IPS-18c (cell line): ENCODE data around the gene ELSPBP1.
"Not testable (repeated sequence)": the region's sequence is repeated elsewhere in the genome, so short reads cannot be mapped to it uniquely, and the experiment has no call there.

ENCODE experiments used
- H3K4me3 ChIP-seq: 2 replicates; pipeline ENCODE4 v1.7.0; 2013; ENCODE audit warnings: low read depth, mild to moderate bottlenecking, low read length, moderate library complexity; ENCODE audit not compliant: insufficient read depth
- H3K9me3 ChIP-seq: one replicate; pipeline ENCODE4 v1.6.1; 2013; ENCODE audit warnings: mild to moderate bottlenecking, low read length, moderate library complexity; ENCODE audit not compliant: control insufficient read depth, insufficient read depth

Gene ELSPBP1

DNA sequence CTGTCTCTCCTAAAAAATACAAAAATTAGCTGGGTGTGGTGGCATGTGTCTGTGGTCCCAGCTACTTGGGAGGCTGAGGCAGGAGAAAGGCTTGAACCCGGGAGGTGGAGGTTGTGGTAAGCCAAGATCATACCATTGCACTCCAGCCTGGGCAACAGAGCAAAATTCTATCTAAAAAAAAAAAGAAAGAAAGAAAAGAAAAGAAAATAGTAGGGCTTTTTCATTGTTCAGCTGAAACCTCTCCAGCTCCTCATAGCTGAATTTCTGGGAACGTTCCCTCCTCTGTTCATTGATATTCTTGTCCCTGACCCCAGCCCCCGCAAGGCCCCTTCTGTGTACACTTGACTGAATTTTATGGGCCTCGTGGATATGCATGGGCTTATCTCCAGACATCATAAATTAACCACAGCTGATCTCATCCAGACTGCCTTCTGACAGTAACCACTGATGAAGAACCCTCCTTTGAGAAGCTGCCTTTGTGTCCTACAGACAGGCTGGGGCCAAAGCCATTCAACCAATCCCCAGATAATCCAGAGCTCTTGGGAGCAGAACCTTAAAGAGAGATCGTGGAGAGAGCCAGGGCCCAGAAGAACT is at the start of gene ELSPBP1:
Gene ELSPBP1 (plus strand): TSS at position 424 of the 594 bp plus-strand sequence. CDS start 14,036 bp downstream, outside the sequence.
- peaks cover 4% of the 10 kb centered on the region for H3K9me3 ChIP-seq
- H3K4me3 ChIP-seq: no peak within 1 kb of the TSS

DNA sequence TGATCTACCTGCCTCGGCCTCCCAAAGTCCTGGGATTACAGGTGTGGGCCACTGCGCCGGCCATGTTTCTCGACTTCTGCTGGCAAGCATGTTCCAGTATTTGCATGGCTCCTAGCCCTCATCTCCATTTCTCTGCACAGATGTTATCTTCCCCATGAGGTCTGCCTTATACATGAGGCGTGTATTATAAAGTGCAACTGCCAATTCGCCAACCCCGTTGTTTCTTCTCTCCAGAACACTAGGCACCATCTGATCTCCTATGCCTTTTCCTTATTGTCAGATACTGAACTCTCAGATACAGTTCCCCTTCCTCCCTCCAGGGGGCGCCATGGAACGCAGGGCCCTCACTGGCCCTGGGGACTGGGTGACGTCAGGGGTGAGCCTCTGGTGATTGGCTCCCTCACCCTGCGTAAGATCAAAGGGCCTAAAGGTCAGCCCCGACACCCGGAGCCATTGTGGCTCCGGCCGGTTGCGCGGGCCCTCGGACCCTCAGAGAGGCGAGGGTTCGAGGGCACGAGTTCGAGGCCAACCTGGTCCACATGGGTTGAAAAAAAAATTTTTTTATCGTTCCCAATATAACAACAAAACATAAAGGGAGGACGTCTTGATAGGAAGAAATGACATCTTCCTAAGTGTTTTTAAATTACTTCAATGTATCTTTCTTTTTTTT is 44.4 kb upstream of the ELSPBP1 start:
- H3K9me3 ChIP-seq, H3K4me3 ChIP-seq: not testable (repeated sequence)

DNA sequence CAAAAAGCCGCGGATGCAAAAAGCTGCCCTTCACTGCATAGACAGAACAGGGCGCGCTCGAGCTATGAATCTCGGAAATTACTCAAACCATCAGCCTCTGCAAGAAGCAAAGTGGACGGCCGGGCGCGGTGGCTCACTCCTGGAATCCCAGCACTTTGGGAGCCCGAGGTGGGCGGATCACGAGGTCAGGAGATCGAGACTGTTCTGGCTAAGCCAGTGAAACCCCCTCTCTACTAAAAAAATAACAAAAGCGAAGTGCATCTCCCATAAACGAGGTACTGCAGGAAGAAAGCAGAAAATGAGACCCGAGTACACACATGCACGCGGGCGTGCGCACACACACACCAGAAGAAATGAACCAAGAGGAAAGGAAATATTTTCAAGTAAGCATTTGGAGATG is 42.3 kb upstream of the ELSPBP1 start:
- H3K4me3 ChIP-seq, H3K9me3 ChIP-seq: not testable (repeated sequence)

DNA sequence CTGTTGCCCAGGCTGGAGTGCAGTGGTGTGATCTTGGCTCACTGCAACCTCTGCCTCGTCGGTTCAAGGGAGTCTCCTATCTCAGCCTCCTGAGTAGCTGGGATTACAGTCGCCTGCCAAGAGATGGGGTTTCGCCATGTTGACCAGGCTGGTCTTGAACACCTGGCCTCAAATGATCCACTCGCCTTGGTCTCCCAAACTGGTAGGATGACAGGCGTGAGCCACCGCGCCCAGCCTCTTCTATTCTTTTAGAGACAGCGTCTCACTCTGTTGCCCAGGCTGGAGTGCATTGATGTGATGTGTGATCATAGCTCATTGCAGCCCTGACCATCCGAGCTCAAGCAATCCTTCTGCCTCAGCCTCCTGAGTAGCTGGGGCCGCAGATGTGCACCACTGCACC is 38.5 kb upstream of the ELSPBP1 start:
- H3K4me3 ChIP-seq, H3K9me3 ChIP-seq: not testable (repeated sequence)

DNA sequence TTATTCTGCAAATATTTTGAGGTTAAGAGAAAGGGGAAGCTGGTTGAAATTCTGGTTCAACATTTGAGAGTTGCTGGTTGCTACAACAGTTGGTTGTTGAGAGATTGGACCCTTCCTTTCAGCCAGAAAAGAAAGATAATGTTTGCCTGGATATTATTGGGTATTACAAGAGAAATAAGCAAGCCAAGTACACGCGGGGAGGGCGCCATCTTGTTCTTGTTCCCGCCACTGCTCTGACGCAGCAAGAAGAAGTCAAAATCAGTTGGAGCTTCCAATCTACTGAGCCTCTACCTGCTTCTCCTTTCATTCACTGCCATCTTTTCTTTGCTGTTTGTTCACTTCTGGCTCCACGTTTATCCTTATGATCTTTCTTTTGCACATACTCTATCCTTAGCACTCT is 20.9 kb upstream of the ELSPBP1 start:
- Histone ChIP-seq H3K9me3 (peaks cover 2% of the 10 kb centered on the region), H3K4me3 (no peak overlapping the region)

DNA sequence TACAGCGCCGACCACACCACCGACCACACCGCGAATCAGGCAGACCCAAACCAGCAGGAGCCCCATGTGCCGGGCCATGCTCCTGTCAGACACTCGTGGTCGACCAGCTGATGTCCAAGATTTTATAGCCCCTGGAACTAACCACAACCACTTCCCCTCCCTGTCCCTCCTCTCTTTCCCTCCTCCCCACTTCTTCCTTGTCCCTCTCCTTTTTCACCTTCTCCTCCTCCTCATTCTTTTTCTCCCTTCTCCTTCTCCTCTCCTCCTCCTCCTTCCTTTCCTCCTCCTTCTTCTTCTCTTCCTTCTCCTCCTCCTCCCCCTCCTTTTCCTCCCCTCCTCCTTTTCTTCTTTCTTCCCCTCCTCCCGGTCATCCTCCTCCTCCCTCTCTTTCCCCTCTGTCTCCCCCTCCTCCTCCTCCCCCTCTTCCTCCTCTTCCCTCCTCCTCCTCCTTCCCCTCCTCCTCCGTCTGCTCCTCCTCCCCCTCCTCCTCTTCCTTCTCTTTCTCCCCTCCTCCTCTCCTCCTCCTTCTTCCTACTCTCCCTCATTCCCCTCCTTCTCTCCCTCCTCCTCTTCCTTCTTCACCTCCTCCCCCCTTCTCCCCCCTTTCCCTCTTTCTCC is 3.1 kb upstream of the ELSPBP1 start:
- H3K4me3 ChIP-seq: no peak overlapping the region
- H3K9me3 ChIP-seq: peaks cover 2% of the 10 kb centered on the region

DNA sequence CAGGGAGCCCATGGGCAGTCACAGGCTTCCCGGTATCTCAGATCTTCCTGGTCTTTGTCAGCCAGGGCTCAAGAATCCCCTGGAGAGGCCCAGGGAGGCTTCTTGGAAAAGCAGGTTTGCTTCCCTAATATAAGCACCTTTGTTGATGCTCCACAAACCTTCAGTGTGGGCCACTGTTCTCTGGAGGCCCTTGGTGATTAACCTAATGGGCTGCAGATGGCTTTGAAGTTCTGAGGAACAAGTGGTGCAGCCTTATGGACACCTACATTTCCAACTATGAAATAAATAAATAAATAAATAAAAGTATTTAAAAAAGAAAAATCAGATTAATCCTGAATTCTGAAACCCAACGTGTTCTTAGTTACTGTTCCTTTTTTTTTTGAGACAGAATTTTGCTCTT is 2.4 kb upstream of the ELSPBP1 start, which contains the start of gene BSPH1:
Gene BSPH1 (minus strand): TSS at position 101 of the 400 bp plus-strand sequence. CDS start 89 bp downstream, at position 12.
- Histone ChIP-seq H3K4me3 (no peak within 1 kb of the TSS), H3K9me3 (peaks cover 2% of the 10 kb centered on the region)

DNA sequence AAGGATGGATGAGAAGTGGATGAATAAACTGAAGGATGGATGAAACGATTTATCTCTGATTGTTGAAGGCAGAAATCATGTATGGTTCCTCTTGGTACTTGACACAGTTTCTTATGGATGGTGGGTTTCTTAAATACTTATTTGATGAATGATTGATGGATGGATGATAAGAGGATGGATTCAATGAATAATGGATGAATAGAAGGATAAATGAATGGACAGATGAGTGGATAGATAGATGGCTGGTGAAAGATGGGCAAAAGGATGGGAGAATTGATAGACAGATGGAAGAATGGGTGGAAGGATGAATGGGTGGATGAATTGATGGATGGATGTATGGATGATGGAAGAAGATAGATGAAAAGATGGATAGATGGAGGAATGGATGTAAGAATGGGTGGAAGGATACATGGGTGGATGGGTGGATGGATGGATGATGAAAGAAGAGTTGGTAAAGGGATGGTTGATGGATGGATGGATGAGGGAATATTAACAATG is 1.8 kb downstream of the ELSPBP1 start:
- Histone ChIP-seq H3K9me3 (peaks cover 4% of the 10 kb centered on the region), H3K4me3 (no peak overlapping the region)

DNA sequence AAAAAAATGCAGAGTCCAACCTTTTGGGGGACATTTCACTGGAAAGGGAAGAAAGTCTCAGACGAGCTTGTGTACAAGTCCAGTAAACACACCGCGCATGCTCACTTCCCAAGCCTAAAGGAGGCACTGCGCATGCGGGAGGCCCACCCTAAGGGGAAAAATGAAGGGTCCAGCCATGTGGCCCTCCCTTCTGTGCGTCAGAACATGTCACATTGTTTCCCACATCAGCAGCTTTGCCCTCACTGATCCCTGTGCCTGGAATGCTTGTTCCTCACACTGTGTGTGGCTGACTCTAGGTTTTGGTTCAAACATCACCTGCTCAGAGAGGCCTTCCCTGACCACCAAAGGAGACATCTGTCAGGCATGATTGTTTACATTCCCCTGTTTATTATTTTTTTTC is 4.4 kb downstream of the ELSPBP1 start:
- H3K4me3 ChIP-seq: no peak overlapping the region; the same call in 1 of the 2 replicates
- H3K9me3 ChIP-seq: peaks cover 4% of the 10 kb centered on the region

DNA sequence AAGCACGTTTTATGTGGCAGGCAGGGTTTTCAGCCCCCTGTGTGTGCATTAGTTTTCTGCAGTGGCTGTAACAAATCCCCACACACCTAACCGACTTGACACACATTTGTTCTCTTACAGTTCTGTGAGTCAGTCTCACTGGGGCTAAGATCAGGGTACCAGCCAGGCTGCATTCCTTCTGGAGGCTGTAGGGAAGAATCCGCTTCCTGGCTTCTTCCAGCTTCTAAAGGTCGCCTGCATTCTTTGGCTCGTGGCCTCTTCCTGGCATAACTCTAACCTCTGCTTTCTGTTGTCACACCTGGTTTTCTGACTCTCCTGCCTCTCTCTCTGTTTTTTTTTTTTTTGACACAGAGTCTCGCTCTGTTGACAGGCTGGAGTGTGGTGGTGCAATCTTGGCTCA is 6.4 kb downstream of the ELSPBP1 start:
- H3K4me3 ChIP-seq: no peak overlapping the region
- H3K9me3 ChIP-seq: peaks cover 8% of the 10 kb centered on the region

DNA sequence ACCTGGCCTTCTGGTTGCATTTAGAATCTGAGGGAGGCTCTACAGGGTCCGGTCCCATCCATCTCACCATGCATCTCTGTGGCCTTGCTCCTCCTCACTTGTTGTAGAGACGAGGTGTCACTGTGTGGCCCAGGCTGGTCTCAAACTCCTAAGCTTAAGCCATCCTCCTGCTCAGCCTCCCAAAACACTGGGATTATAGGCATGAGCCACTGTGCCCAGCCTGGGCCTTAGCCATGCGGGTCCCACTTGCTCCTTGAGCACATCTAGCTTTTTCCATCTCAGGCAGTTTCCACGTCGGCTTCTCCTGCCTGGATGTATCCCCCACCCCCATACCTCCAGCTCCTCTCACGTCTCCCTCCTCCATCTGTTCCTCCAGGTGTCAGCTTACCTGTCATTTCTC is 9.8 kb downstream of the ELSPBP1 start:
- Histone ChIP-seq H3K4me3 (no peak overlapping the region), H3K9me3 (peaks cover 7% of the 10 kb centered on the region)

DNA sequence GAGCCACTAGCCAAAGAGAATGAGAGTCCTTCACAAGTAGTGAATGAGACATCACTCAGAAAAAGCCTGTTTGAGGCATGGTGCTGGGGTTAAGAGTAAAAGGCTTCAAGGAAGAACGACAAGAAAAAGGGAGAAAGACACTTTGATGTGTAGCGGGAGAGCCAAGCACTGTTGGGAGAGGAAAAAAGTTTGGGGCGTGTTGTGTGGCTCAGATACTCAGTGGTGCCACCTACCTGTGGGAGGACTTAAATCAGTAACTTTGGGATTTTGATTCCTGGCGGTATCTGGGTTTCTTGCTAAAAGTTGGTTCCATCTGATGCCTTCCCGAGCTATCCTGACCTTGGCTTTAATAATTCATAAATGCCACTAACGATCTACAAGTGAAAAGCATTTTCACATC is 12.3 kb downstream of the ELSPBP1 start:
- Histone ChIP-seq H3K4me3 (no peak overlapping the region), H3K9me3 (peaks cover 4% of the 10 kb centered on the region)

DNA sequence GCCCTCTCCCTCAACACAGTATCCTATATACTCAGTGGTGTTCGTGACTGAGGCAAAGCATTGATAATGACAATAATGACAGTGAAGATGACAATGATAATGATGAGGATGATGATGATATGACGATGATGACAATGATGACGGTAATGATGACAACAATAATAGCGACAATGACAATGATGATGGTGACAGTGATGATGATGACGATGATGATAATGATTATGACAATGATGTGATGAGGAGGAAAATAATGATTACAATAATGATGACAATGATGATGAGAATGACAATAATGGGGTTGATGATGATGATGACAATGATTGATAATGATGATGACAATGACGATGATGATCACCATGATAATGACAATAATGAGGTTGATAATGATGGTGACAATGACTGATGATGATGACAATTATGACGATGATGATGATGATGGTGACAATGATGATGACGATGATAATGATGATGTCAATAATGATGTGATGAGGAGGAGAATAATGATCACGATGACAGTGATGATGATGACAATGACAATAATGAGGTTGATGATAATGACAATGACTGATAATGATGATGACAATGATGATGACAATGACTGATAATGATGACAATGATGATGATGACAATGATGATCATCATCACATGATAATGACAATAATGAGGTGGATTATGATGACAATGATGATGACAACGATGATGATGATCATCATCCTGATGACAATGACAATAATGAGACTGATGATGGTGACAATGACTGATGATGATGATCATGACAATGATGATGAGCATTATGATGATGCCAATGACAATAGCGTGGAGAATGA is 16.7 kb downstream of the ELSPBP1 start:
- H3K4me3 ChIP-seq: no peak overlapping the region
- no peaks in the 10 kb centered on the region for H3K9me3 ChIP-seq

DNA sequence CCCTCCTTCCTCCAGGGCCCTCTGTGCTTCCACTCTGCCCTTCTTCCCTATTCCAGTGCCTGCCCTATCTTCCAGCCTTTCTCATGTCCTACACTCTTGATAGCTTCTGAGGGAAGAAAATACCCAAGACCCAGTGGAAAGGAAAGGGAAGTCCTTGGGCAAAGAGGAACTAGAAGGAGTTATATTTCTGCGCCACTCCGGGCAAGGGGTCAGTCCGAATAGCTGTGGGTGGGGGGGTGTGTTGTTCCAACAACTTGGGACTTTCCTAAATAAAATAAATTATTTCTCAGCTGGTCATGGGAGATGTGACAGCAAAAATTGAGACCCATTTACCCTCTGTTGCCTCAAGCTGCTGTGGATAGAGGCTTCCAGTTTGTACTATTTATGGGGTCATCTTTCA is 26.3 kb downstream of the ELSPBP1 start:
- no peak overlapping the region for H3K4me3 ChIP-seq
- peaks cover 3% of the 10 kb centered on the region for H3K9me3 ChIP-seq

DNA sequence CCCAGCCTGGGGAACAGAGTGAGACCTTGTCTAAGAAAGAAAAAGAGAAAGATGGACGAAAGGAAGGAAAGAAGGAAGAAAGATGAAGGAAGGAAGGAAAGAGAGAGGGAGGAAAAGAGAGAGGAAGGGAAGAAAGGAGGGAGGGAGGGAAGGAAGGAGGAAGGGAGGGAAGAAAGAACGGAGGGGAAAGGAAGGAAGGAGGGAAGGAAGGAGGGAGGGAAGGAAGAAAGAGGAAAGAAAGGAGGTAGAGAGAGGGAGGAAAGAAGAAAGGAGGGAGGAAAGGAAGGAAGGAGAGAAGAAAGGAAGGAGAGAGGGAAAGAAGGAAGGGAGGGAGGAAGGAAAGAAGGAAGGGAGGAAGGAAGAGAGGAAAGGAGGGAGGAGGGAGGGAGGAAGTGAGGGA is 28.6 kb downstream of the ELSPBP1 start:
- Histone ChIP-seq H3K9me3 (peaks cover 3% of the 10 kb centered on the region), H3K4me3 (no peak overlapping the region)

DNA sequence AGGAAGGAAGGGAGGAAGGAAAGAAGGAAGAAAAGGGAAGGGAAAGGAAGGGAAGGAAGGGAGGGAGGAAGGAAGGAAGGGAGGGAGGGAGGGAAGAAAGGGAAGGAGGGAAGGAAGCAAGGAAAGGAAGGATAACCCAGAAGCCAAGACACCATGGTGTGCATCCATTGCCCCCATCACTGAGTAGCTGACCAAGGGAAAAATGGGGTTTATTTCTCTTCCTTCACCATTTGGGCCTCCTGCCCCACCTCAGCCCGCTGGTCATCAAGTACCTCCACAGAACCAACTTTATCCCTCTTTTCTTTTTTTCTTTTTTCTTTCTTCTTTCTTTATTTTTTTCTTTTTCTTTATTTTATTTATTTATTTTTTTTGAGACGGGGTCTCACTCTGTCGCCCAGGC is 29.1 kb downstream of the ELSPBP1 start:
- H3K4me3 ChIP-seq: no peak overlapping the region
- H3K9me3 ChIP-seq: peaks cover 3% of the 10 kb centered on the region

DNA sequence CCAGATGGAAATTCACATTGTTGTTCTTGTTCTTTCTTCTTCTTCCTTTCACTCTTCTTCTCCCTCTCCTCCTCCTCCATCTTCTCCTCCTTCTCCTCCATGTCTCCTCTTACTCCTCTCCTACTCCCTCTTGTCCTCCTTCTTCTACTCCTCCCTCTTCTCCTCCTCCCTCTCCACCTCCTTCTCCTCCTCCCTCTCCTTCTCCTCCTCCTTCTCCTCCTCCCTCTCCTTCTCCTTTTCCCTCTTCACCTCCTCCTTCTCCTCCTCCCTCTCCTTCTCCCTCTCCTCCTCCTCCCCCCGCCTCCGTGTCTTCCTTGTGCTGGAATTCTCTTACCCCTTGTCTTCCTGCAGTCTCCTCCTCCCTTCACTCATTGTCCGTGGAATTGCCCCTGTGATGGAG is 31.0 kb downstream of the ELSPBP1 start:
- H3K4me3 ChIP-seq: no peak overlapping the region

More for the DNA sequence above, 31.0 kb downstream of the ELSPBP1 start:
- peaks cover 5% of the 10 kb centered on the region for H3K9me3 ChIP-seq
